SK-N-SH (cell line): ENCODE results near the gene HARS2.

Experiments
- EP300 ChIP-seq, 2 experiments: IDR thresholded peaks; 2 replicates each; pipeline versions ENCODE4 v1.4.0 to v1.6.1; 2012; ENCODE audit warnings: borderline replicate concordance in 1 of 2, low read depth in 1 of 2, low read length in 1 of 2
- RAD21 ChIP-seq: IDR thresholded peaks from 2 replicates; pipeline ENCODE4 v1.6.1; 2012; ENCODE audit warnings: mild to moderate bottlenecking, low read length
- TAF1 ChIP-seq: IDR thresholded peaks from 2 replicates; pipeline ENCODE4 v1.6.1; 2012; ENCODE audit warnings: low read depth, mild to moderate bottlenecking, low read length, moderate library complexity, borderline replicate concordance
- TCF12 ChIP-seq: IDR thresholded peaks from 2 replicates; pipeline ENCODE4 v1.4.0; 2012
- TEAD4 ChIP-seq: IDR thresholded peaks from 2 replicates; pipeline ENCODE4 v1.4.0; 2012; ENCODE audit warnings: mild to moderate bottlenecking, borderline replicate concordance; ENCODE audit not compliant: insufficient read depth
- ZBTB33 ChIP-seq: IDR thresholded peaks from 2 replicates; pipeline ENCODE4 v1.4.0; 2012; ENCODE audit warnings: low read depth, borderline replicate concordance
- TF ChIP-seq, protein P1 (sequence below): fragments of 200-600 bp; sonication (generic); IDR thresholded peaks from 2 replicates; pipeline ENCODE4 v1.6.1; 2017; ENCODE audit warnings: antibody characterized with exemption, mild to moderate bottlenecking, moderate library complexity
- TF ChIP-seq, protein P2 (sequence below): IDR thresholded peaks from 2 replicates; pipeline ENCODE4 v1.4.0; 2012; ENCODE audit warnings: low read depth

DNA sequence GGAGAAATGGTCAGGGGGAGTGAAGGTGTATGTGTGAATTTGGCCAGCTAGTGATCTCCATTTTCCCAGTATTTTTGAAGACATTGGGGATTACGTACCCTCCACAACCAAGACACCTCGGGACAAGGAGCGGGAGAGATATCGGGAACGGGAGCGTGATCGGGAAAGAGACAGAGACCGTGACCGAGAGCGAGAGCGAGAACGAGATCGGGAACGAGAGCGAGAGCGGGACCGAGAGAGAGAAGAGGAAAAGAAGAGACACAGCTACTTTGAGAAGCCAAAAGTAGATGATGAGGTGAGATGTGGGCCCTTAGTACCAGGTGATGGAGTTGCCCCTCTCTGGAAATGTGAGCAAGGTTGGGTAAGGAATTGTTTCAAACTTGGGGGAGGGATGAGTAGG is 32.4 kb upstream of the HARS2 start:
- TF ChIP-seq TCF12 (no peak), ZBTB33 (no peak), RAD21 (no peak), TAF1 (no peak), TEAD4 (no peak), EP300 (IDR thresholded peaks at IDR 0.05; ENCODE audit: borderline replicate concordance in 1 of 2, low read depth in 1 of 2, low read length in 1 of 2) (no peak)
- TF ChIP-seq, protein P1, sequence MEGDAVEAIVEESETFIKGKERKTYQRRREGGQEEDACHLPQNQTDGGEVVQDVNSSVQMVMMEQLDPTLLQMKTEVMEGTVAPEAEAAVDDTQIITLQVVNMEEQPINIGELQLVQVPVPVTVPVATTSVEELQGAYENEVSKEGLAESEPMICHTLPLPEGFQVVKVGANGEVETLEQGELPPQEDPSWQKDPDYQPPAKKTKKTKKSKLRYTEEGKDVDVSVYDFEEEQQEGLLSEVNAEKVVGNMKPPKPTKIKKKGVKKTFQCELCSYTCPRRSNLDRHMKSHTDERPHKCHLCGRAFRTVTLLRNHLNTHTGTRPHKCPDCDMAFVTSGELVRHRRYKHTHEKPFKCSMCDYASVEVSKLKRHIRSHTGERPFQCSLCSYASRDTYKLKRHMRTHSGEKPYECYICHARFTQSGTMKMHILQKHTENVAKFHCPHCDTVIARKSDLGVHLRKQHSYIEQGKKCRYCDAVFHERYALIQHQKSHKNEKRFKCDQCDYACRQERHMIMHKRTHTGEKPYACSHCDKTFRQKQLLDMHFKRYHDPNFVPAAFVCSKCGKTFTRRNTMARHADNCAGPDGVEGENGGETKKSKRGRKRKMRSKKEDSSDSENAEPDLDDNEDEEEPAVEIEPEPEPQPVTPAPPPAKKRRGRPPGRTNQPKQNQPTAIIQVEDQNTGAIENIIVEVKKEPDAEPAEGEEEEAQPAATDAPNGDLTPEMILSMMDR, result no peak
- TF ChIP-seq, protein P2, sequence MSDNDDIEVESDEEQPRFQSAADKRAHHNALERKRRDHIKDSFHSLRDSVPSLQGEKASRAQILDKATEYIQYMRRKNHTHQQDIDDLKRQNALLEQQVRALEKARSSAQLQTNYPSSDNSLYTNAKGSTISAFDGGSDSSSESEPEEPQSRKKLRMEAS, result no peak
